HFF-Myc (cell line): Measurements from ENCODE around the gene ITGB2.

Source experiments
- DNase-seq: peaks from one replicate; pipeline ENCODE4 v3.0.0-alpha.2; 2011; ENCODE audit warnings: low read depth; ENCODE audit errors: extremely low read depth
- H3K4me3 ChIP-seq: replicated peaks from 2 replicates; pipeline ENCODE4 v1.5.1; 2011; ENCODE audit warnings: low read depth, mild to moderate bottlenecking, control low read depth, low read length
- TF ChIP-seq, protein P1 (sequence below): IDR thresholded peaks from 2 replicates; pipeline ENCODE4 v1.5.1; 2012; ENCODE audit warnings: mild to moderate bottlenecking, low read depth, low read length, control low read depth; ENCODE audit errors: missing control alignments

The ITGB2 gene

DNA sequence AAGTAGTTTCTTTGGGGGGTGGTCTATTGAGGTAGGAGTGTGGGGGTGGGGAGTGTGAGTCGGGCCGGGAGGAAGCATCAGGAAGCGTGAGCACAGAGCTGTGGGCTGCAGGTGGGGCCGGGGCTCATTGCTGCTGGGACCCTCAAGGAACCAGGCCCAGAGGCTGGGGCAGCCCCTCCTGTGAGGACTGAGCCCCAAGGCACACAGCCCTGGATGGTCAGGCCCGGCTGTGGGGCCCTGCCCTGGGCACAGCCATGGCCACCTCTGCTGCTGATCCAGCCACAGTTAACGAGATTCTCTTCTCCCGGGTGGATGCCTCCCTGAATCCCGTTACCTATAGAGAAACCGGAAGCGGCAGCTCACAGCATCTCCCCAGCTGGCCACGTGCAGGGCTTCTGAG lies 79.9 kb downstream of the ITGB2 start:
- DNase-seq: no peak
- H3K4me3 ChIP-seq: no peak overlapping the region

DNA sequence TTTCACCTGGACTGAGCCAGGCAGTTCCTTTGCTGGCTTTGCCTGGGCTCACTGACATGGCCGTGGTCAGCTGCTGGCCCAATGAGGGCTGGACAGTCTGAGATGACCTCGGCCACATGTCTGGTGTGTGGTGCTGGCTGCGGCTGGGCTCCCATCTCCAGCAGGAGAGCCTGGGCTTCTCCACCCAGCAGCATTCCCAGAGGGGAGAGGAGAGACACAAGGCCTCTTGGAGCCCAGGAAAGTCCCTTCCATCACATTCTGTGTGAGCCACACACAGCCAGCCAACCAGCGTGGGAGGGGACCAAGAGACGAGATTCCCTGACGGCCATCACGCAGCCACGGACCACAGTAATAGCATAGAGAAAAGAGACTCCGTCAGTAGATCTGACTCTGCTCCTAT lies 81.7 kb downstream of the ITGB2 start:
- no peak overlapping the region for H3K4me3 ChIP-seq
- no peak for DNase-seq
- TF ChIP-seq, protein P1, sequence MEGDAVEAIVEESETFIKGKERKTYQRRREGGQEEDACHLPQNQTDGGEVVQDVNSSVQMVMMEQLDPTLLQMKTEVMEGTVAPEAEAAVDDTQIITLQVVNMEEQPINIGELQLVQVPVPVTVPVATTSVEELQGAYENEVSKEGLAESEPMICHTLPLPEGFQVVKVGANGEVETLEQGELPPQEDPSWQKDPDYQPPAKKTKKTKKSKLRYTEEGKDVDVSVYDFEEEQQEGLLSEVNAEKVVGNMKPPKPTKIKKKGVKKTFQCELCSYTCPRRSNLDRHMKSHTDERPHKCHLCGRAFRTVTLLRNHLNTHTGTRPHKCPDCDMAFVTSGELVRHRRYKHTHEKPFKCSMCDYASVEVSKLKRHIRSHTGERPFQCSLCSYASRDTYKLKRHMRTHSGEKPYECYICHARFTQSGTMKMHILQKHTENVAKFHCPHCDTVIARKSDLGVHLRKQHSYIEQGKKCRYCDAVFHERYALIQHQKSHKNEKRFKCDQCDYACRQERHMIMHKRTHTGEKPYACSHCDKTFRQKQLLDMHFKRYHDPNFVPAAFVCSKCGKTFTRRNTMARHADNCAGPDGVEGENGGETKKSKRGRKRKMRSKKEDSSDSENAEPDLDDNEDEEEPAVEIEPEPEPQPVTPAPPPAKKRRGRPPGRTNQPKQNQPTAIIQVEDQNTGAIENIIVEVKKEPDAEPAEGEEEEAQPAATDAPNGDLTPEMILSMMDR: no peak

More for the DNA sequence above, 79.9 kb downstream of the ITGB2 start:
- TF ChIP-seq, protein P1: no peak

DNA sequence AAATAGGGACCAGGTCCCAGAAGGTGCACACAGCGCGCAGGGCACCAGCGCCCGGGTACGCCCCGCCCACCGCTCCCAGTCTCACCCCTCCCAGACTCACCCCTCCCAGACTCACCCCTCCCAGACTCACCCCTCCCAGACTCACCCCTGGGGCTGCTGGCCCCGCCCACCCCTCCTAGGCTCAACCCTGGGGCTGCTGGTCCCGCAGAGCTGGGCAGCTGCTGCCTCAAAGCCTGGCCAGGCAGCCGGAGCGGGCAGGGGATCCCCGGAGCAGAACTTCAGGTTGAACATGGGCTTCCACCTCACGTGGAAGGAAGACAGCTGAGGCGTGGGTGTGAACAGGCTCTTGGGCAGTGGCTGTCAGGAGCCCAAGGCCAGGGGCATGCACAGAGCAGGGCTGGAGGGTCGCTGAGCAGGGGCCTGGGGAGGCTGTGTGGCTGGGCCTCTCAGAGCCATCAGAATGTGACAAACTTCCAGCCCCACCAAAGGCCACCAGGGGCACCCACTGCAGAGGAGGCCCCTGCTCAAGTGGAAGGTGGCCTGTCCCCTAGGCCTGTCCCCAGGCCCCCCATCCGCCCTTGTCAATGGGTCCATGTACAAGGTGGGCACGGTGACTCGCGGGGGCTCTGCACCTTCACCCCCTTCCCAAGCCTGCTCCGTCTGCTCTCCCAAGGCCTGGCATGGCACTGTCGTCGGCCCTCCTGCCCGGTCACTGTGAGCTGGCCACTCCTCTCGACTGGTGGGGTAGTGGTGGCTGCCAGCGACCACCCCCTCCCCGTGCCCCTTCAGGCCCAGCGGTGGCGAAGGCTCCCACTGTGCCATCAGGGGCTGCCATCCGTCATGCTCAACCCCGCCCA lies 82.4 kb downstream of the ITGB2 start:
- no peak for DNase-seq
- TF ChIP-seq, protein P1: no peak
- no peak overlapping the region for H3K4me3 ChIP-seq

DNA sequence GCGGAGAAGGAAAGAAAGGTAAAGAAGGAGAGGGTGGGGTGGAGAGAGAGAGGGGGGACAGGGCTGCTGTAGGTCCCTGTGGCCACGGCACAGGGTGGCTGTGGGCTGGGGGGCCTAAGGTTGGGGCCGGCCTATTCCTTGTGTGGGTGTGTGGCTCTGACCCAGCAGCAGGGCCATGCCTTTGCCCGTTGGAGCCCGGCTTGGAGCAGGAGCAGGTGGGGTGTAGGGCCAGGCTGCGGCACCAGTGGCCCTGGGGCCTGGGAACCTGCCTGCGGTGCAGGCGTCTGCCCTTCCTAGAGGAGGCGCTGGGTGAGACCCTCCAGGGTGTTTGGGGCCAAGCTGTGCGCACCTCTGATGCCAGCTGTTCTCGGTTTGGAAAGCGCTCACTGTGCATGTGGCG lies 83.2 kb downstream of the ITGB2 start:
- no peak for DNase-seq
- TF ChIP-seq, protein P1: no peak
- H3K4me3 ChIP-seq: no peak overlapping the region

DNA sequence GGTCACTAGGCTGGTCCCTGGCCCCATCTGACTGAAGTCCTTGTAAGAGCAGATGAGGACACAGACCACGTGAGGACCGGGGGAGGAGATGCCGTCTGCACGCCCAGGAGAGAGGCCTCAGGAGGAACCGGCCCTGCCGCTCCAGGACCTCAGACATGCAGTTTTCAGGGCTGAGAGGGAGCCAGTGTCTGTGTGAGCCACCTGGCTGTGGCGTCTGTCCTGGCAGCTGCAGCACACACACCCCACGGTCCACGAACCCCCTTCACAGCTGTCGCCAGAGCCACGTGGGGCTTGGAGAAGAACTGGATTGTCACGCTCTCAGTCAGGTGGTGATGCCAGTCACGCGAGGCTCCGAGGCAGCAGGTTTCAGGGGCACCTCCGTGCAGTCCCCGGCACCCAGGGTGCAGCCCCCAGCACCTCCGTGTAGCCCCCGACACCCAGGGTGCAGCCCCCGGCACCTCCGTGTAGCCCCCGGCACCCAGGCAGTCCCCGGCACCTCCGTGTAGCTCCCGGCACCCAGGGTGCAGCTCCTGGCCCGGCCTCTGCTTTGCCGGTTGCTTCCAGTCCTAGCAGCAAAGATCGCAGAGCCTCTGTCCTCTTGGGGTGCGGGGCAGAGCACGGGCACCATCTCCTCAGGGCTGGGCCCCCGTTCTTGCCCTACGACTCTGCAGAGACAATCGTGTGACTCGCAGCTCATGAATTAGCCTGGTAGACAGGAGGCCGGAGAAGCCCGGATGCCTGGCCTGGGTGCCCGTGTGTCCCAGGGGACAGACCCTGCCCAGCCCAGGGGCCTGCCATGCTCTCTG lies 83.8 kb downstream of the ITGB2 start:
- no peak overlapping the region for H3K4me3 ChIP-seq
- TF ChIP-seq, protein P1: no peak
- DNase-seq: no peak

DNA sequence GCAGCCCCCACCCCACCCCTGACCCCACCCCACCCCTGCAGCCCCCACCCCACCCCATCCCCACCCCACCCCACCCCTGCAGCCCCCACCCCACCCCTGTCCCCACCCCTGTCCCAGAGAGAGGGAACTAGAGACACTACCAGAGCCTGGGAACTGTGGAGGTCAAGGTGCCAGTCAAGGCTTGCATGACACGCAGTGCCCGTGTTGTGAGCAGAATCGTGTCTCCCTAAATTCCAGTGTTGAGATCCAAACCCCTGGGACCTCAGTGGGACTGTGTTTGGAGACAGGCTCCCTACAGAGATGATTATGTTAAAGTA lies 84.4 kb downstream of the ITGB2 start:
- no peak for DNase-seq
- TF ChIP-seq, protein P1: no peak
- no peak overlapping the region for H3K4me3 ChIP-seq
